Mammary epithelial cell (primary cell): ENCODE results near the gene HMCN2.

Experiments
- EZH2 ChIP-seq: IDR thresholded peaks from 2 replicates; pipeline ENCODE4 v1.6.1; 2012; ENCODE audit warnings: low read length, inconsistent platforms, borderline replicate concordance
- TF ChIP-seq, protein P1 (sequence below), 2 donors: IDR thresholded peaks in 1 of 2; conservative IDR thresholded peaks in 1 of 2; 2 replicates each; pipeline ENCODE4 v1.5.1; 2011 to 2012; ENCODE audit warnings: inconsistent platforms in 2 of 2, low read length in 2 of 2, mild to moderate bottlenecking in 2 of 2, control low read depth in 1 of 2, low read depth in 1 of 2; ENCODE audit not compliant: insufficient read depth in 1 of 2; ENCODE audit errors: extremely low read depth in 1 of 2

DNA sequence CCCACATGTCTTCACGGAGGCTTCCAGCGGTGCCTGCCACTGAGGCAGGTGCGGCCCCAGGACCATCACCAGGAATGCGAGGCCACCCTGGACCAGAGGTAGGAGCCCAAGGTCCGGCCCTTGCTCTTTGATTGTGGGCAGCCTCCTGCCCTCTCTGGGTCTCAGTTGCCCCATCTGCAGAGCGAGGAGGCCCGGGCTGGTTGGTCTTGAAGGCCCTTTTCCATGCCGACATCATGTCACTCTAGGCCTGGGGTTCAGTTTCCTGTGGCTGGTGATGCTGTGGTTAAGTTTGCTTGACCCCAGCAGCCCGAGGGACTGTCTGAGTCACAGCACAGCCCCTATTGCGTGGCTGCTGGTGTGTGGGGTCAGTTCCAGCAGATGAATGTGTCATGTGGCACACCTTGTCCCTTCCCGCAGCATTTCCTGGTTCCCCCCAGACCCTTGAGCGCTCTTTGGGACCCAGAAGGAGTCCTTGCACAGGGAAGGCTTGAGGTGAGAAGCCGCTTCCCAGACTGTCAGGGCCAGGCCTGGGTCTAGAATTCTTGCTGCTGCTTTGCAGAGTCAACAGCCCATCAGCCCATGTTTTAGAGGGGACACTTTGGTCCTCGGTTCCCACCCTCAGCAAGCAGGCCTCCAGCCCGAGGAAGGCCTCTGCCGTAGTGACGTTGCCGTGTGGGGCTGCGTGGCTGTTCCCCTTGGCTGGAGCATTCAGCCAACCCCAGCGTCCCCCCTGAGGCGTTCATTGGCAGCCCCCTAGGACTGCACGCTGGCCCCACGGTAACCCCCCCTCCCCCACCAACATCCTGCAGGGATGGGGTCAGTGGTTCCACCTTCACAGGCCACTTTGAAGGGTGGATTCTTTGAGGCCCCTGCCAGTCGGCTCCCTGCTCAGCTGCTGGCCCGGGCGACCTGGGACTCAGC, 31.0 kb upstream of the HMCN2 start:
- TF ChIP-seq, protein P1, sequence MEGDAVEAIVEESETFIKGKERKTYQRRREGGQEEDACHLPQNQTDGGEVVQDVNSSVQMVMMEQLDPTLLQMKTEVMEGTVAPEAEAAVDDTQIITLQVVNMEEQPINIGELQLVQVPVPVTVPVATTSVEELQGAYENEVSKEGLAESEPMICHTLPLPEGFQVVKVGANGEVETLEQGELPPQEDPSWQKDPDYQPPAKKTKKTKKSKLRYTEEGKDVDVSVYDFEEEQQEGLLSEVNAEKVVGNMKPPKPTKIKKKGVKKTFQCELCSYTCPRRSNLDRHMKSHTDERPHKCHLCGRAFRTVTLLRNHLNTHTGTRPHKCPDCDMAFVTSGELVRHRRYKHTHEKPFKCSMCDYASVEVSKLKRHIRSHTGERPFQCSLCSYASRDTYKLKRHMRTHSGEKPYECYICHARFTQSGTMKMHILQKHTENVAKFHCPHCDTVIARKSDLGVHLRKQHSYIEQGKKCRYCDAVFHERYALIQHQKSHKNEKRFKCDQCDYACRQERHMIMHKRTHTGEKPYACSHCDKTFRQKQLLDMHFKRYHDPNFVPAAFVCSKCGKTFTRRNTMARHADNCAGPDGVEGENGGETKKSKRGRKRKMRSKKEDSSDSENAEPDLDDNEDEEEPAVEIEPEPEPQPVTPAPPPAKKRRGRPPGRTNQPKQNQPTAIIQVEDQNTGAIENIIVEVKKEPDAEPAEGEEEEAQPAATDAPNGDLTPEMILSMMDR (conservative IDR thresholded peaks at IDR 0.05 in 1 of 2, IDR thresholded peaks at IDR 0.05 in 1 of 2; ENCODE audit: extremely low read depth in 1 of 2, insufficient read depth in 1 of 2, low read depth in 1 of 2, low read length in 2 of 2) = no peak
- TF ChIP-seq EZH2 = no peak
